ENCODE data around the gene ZNF469.

ZNF469 gene

GRCh38 chr16:88382491-88383400 lies at the start of gene ZNF469:
TSS of gene ZNF469 (plus strand) at chr16:88382959. CDS start at chr16:88427471, 44,512 bp downstream.
- H3K36me3 ChIP-seq (replicated peaks; ENCODE audit: low read depth, low read length), result no peaks in the 10 kb centered on the region
- no peaks in the 10 kb centered on the region for H4K20me1 ChIP-seq (ENCODE audit: insufficient read depth, low read length)
- no peak within 1 kb of the TSS for H3K4me3 ChIP-seq (ENCODE audit: low read length)
- no peaks in the 10 kb centered on the region for H3K9me3 ChIP-seq (ENCODE audit: insufficient read depth, low read length)
- H3K9ac ChIP-seq (ENCODE audit: low read length), result no peak within 1 kb of the TSS
- H3K27me3 ChIP-seq (ENCODE audit: low read depth, low read length), result no peaks in the 10 kb centered on the region
- no peak within 1 kb of the TSS for H3K4me2 ChIP-seq (ENCODE audit: low read length)
- no peaks in the 10 kb centered on the region for H3K4me1 ChIP-seq (ENCODE audit: low read length)
- H3K79me2 ChIP-seq (ENCODE audit: low read length), result no peaks in the 10 kb centered on the region
- H2AFZ ChIP-seq (ENCODE audit: low read depth, low read length), result no peak within 1 kb of the TSS
- TF ChIP-seq CTCF (IDR thresholded peaks at IDR 0.05; ENCODE audit: low read depth, low read length) (no peak), EZH2phosphoT487 (IDR thresholded peaks at IDR 0.05; ENCODE audit: low read depth) (no peak)
- no peak within 1 kb of the TSS for H3K27ac ChIP-seq (ENCODE audit: low read length)

GRCh38 chr16:88333848-88334777 lies 48.6 kb upstream of the ZNF469 start:
- no peak overlapping the region for H3K27ac ChIP-seq (ENCODE audit: low read length)

GRCh38 chr16:88334778-88335720 lies 47.7 kb upstream of the ZNF469 start:
- Histone ChIP-seq H3K36me3 (replicated peaks; ENCODE audit: low read depth, low read length) (no peaks in the 10 kb centered on the region), H3K9me3 (ENCODE audit: insufficient read depth, low read length) (no peaks in the 10 kb centered on the region), H3K79me2 (ENCODE audit: low read length) (no peaks in the 10 kb centered on the region), H4K20me1 (ENCODE audit: insufficient read depth, low read length) (no peaks in the 10 kb centered on the region), H3K4me2 (ENCODE audit: low read length) (no peak overlapping the region), H3K27ac (ENCODE audit: low read length) (no peak overlapping the region), H3K4me3 (ENCODE audit: low read length) (no peak overlapping the region), H3K27me3 (ENCODE audit: low read depth, low read length) (no peaks in the 10 kb centered on the region), H2AFZ (ENCODE audit: low read depth, low read length) (no peak overlapping the region), H3K4me1 (ENCODE audit: low read length) (no peaks in the 10 kb centered on the region), H3K9ac (ENCODE audit: low read length) (no peak overlapping the region)
- TF ChIP-seq EZH2phosphoT487 (IDR thresholded peaks at IDR 0.05; ENCODE audit: low read depth), result no peak
- no peak for TF ChIP-seq CTCF (IDR thresholded peaks at IDR 0.05; ENCODE audit: low read depth, low read length)

More at GRCh38 chr16:88333848-88334777, 48.6 kb upstream of the ZNF469 start:
- H3K36me3 ChIP-seq (replicated peaks; ENCODE audit: low read depth, low read length), result no peaks in the 10 kb centered on the region
- H3K4me3 ChIP-seq (ENCODE audit: low read length), result no peak overlapping the region
- H4K20me1 ChIP-seq (ENCODE audit: insufficient read depth, low read length), result no peaks in the 10 kb centered on the region
- no peaks in the 10 kb centered on the region for H3K9me3 ChIP-seq (ENCODE audit: insufficient read depth, low read length)
- H3K9ac ChIP-seq (ENCODE audit: low read length), result no peak overlapping the region
- H3K4me1 ChIP-seq (ENCODE audit: low read length), result no peaks in the 10 kb centered on the region
- no peaks in the 10 kb centered on the region for H3K79me2 ChIP-seq (ENCODE audit: low read length)
- no peak overlapping the region for H2AFZ ChIP-seq (ENCODE audit: low read depth, low read length)
- TF ChIP-seq EZH2phosphoT487 (IDR thresholded peaks at IDR 0.05; ENCODE audit: low read depth) (no peak), CTCF (IDR thresholded peaks at IDR 0.05; ENCODE audit: low read depth, low read length) (no peak)
- H3K27me3 ChIP-seq (ENCODE audit: low read depth, low read length), result no peaks in the 10 kb centered on the region
- H3K4me2 ChIP-seq (ENCODE audit: low read length), result no peak overlapping the region
